Pancreas (tissue), 10 donors: ENCODE data around the gene CNTNAP5. TPM values are rescaled to one million over a fixed set of nuclear protein-coding genes. Genes with fewer than 3 reads are reported as not detected.

Experiments used
- ATAC-seq, 4 donors: fragments of 200-7000 bp; cut with Tn5 transposase; one replicate each; pipeline versions ENCODE4 v1.8.0 to v1.9.1; 2020; ENCODE audit warnings: mild to moderate bottlenecking in 4 of 4, moderate library complexity in 4 of 4
- DNase-seq, 6 donors: peaks; one replicate each; pipeline ENCODE4 v3.0.0-alpha.2; 2020
- FAIRE-seq: peaks from 2 replicates; lab custom pipeline; 2012; peaks lifted over from hg19 to GRCh38; lab: Jason Lieb, UNC
- H3K27ac ChIP-seq, 4 donors: fragments of 200-600 bp; sonication (generic); 1 replicate in 3 of 4; 2 replicates in 1 of 4; pipeline versions ENCODE4 v1.5.0 to v1.8.0; 2020
- H3K27me3 ChIP-seq, 4 donors: fragments of 200-600 bp; one replicate each; pipeline ENCODE4 v1.8.0; 2021
- H3K36me3 ChIP-seq, 3 donors: fragments of 200-600 bp; sonication (generic) in 1 of 3; one replicate each; pipeline versions ENCODE4 v1.5.0 to v1.8.0; 2020 to 2021
- H3K4me1 ChIP-seq, 3 donors: fragments of 200-600 bp; one replicate each; pipeline ENCODE4 v1.8.0; 2021
- H3K4me3 ChIP-seq, 4 donors: fragments of 200-600 bp; sonication (generic) in 2 of 4; one replicate each; pipeline versions ENCODE4 v1.5.0 to v1.8.0; 2020 to 2021
- H3K9me3 ChIP-seq, 4 donors: fragments of 200-600 bp; one replicate each; pipeline ENCODE4 v1.8.0; 2021
- CTCF ChIP-seq, 4 donors: fragments of 200-600 bp; sonication (generic) in 3 of 4; IDR thresholded peaks; one replicate each; pipeline versions ENCODE4 v1.5.0 to v1.8.0; 2021; ENCODE audit warnings: antibody characterized with exemption in 4 of 4
- WGBS, 2 donors: extraction: QIAGEN DNeasy Blood & Tissue Kit; methylation state at CpG; one replicate each; pipeline ENCODE4 v1.1.7; 2013; 5-methylcytosine and 5-hydroxymethylcytosine counted together
- intact Hi-C, 3 donors: fragments of 100-400 bp; cut with DNase I; formaldehyde crosslinking; loops; one replicate each; pipeline versions ENCODE4 v1.11.1 to v1.14.2; 2022
- polyA plus RNA-seq, 2 donors: library from polyadenylated mRNA; stranded (reverse); fragments of 200-250 nt; gene quantifications; one replicate each; pipeline ENCODE4 v1.2.3, GENCODE V29; 2013
- total RNA-seq, 6 donors: library from RNA; stranded (reverse); fragmentation: NEBNext Ultra II Directional in 4 of 6; extraction: Animal tissue kit (Norgen Biotek cat#: 25700) in 4 of 6; gene quantifications; one replicate each; pipeline versions ENCODE4 v1.2.1 to v1.2.4, GENCODE V29; 2021 to 2023
- donor health status: healthy with polysubstance abuse.
- donor health status: DM: no; HTN: no; CAD: no; lungs with moderate emphysema.
- donor health status: DM: no; HTN: no; CAD: no.
- donor health status: control.
- donor health status: control.
- donor health status: Bipolar disorder and iron deficiency.
- donor health status: DM: yes; HTN: yes; CAD: no.
- donor health status: DM: no; HTN: no; CAD: no.
- donor health status: DM: no; HTN: no; CAD: no.
- donor health status: DM: yes; HTN: yes; CAD: no.

Gene CNTNAP5
- total and polyA plus RNA-seq, 8 donors: 0.05 to 0.43 (median 0.12) TPM

GRCh38 chr2:124161542-124161941 lies 136.5 kb downstream of the CNTNAP5 start:
- DNase-seq: no peak
- no peak overlapping the region for H3K4me3 ChIP-seq
- intact Hi-C loops: no loop called here
- no peaks in the 10 kb centered on the region for H3K9me3 ChIP-seq
- no peaks in the 10 kb centered on the region for H3K4me1 ChIP-seq
- ATAC-seq: no peak
- no peak for TF ChIP-seq CTCF (IDR thresholded peaks at IDR 0.05)
- H3K36me3 ChIP-seq: no peaks in the 10 kb centered on the region
- no peak for FAIRE-seq
- H3K27ac ChIP-seq: no peak overlapping the region
- no peaks in the 10 kb centered on the region for H3K27me3 ChIP-seq

GRCh38 chr2:124162256-124162655 lies 137.2 kb downstream of the CNTNAP5 start:
- FAIRE-seq: no peak
- no peaks in the 10 kb centered on the region for H3K4me1 ChIP-seq
- TF ChIP-seq CTCF (IDR thresholded peaks at IDR 0.05): no peak
- intact Hi-C loops: no loop called here
- H3K27ac ChIP-seq: no peak overlapping the region
- no peaks in the 10 kb centered on the region for H3K36me3 ChIP-seq
- no peak for ATAC-seq
- no peak for DNase-seq
- no peaks in the 10 kb centered on the region for H3K9me3 ChIP-seq
- H3K4me3 ChIP-seq: no peak overlapping the region
- no peaks in the 10 kb centered on the region for H3K27me3 ChIP-seq

GRCh38 chr2:124163840-124164239 lies 138.8 kb downstream of the CNTNAP5 start:
- no peak for FAIRE-seq
- no peak for TF ChIP-seq CTCF (IDR thresholded peaks at IDR 0.05)
- 80 to 87% methylated on average over 2 of the region's 2 CpGs for WGBS, 2 donors
- Histone ChIP-seq H3K4me3 (no peak overlapping the region), H3K27ac (no peak overlapping the region), H3K36me3 (no peaks in the 10 kb centered on the region), H3K9me3 (no peaks in the 10 kb centered on the region), H3K4me1 (no peaks in the 10 kb centered on the region), H3K27me3 (no peaks in the 10 kb centered on the region)
- ATAC-seq: no peak
- intact Hi-C loops: no loop called here
- no peak for DNase-seq

GRCh38 chr2:124165698-124166097 lies 140.6 kb downstream of the CNTNAP5 start:
- ATAC-seq (no peak), FAIRE-seq (no peak), DNase-seq (no peak)
- TF ChIP-seq CTCF (IDR thresholded peaks at IDR 0.05): no peak
- Histone ChIP-seq H3K27ac (no peak overlapping the region), H3K9me3 (no peaks in the 10 kb centered on the region), H3K4me1 (no peaks in the 10 kb centered on the region), H3K27me3 (no peaks in the 10 kb centered on the region), H3K4me3 (no peak overlapping the region), H3K36me3 (no peaks in the 10 kb centered on the region)
- whole genome bisulfite sequencing, 2 donors: 74 to 81% methylated on average over 6 of the region's 6 CpGs
- intact Hi-C loops: no loop called here

GRCh38 chr2:124171472-124172063 lies 146.5 kb downstream of the CNTNAP5 start:
- Histone ChIP-seq H3K4me1 (no peaks in the 10 kb centered on the region), H3K27me3 (no peaks in the 10 kb centered on the region), H3K9me3 (no peaks in the 10 kb centered on the region), H3K27ac (no peak overlapping the region), H3K4me3 (no peak overlapping the region), H3K36me3 (no peaks in the 10 kb centered on the region)
- intact Hi-C loops: no loop called here
- TF ChIP-seq CTCF (IDR thresholded peaks at IDR 0.05): no peak
- DNase-seq (no peak), FAIRE-seq (no peak), ATAC-seq (no peak)
- 55 to 74% methylated on average over 3 of the region's 3 CpGs for WGBS, 2 donors
